Fibroblast of skin of left biceps (primary cell): ENCODE results near the gene ADAMTS2.
A peak's percentile ranks its signal among the peaks of the same experiment; 100 is the strongest.

Source experiments
- DNase-seq, 2 experiments: peaks; one replicate each; pipeline ENCODE4 v3.0.0-alpha.2; 2013; ENCODE audit warnings: low read depth in 2 of 2

Gene ADAMTS2

GRCh38 chr5:179254638-179255271 lies 90.5 kb downstream of the ADAMTS2 start:
- DNase-seq: no peak

GRCh38 chr5:179253730-179254129 lies 91.5 kb downstream of the ADAMTS2 start:
- DNase-seq: no peak

GRCh38 chr5:179251276-179251969 lies 93.8 kb downstream of the ADAMTS2 start:
- DNase-seq: no peak

GRCh38 chr5:179250561-179251225 lies 94.6 kb downstream of the ADAMTS2 start:
- no peak for DNase-seq

- DNase-seq: no peak
Measured at GRCh38 chr5:179246227-179246626, 99.0 kb downstream of the ADAMTS2 start.

- DNase-seq: no peak
Measured at GRCh38 chr5:179245031-179245430, 100.2 kb downstream of the ADAMTS2 start.

- DNase-seq: peak; percentile 15 to 19
Measured at GRCh38 chr5:179244044-179244443, 101.2 kb downstream of the ADAMTS2 start.

- peak; percentile 17 to 25 for DNase-seq
Measured at GRCh38 chr5:179243333-179243732, 101.9 kb downstream of the ADAMTS2 start.

- no peak for DNase-seq
Measured at GRCh38 chr5:179242676-179243075, 102.6 kb downstream of the ADAMTS2 start.

GRCh38 chr5:179241764-179242370 lies 103.4 kb downstream of the ADAMTS2 start:
- no peak for DNase-seq

GRCh38 chr5:179241175-179241574 lies 104.1 kb downstream of the ADAMTS2 start:
- DNase-seq: no peak

- DNase-seq: no peak
Measured at GRCh38 chr5:179240561-179240960, 104.7 kb downstream of the ADAMTS2 start.

- no peak for DNase-seq
Measured at GRCh38 chr5:179239256-179240135, 105.8 kb downstream of the ADAMTS2 start.

- no peak for DNase-seq
Measured at GRCh38 chr5:179238628-179238970, 106.7 kb downstream of the ADAMTS2 start.

GRCh38 chr5:179237770-179238627 lies 107.3 kb downstream of the ADAMTS2 start:
- DNase-seq: no peak

GRCh38 chr5:179235416-179236400 lies 109.6 kb downstream of the ADAMTS2 start:
- no peak for DNase-seq

GRCh38 chr5:179234563-179235135 lies 110.6 kb downstream of the ADAMTS2 start:
- DNase-seq: no peak

- DNase-seq: no peak
Measured at GRCh38 chr5:179233909-179234562, 111.2 kb downstream of the ADAMTS2 start.
